ENCODE measurements around the gene DONSON. TPM values are rescaled to one million over a fixed set of nuclear protein-coding genes. Genes with fewer than 3 reads are reported as not detected.
"Not testable (repeated sequence)": the region's sequence is repeated elsewhere in the genome, so short reads cannot be mapped to it uniquely, and the experiment has no call there.

DONSON gene
- total RNA-seq, 2 experiments from 2014 or later = 39.6 to 41.5 TPM

DNA sequence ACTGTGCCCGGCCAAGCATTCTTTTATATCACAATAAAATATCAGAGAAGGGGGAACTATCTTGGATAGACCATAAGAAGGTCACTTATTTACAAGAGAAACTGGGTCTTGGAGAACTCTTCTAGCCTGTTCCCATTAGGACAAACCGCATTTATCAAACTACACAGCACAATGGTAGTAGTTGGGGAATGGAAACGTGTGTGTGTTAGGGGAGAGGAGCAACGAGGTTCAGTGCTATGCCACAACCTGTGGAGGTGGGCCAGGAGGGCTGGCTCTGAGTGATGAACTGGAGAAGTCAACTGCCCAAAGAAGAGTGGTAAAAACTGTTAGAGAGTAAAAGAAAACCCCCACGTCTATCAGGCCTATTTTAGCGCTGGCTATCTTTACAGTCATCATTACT, 1.6 kb downstream of the DONSON start:
- POLR2A ChIA-PET = no interaction called here
- Mint-ChIP-seq H3K4me1 (peaks cover 27% of the 10 kb centered on the region), H3K27me3 (no peaks in the 10 kb centered on the region), H3K36me3 (ENCODE audit: low read depth) (peaks cover 26% of the 10 kb centered on the region), H3K4me3 (peak overlapping the region; percentile 67), H3K9me3 (no peaks in the 10 kb centered on the region), H3K27ac (no peak overlapping the region)
- no peak for DNase-seq
- CTCF ChIA-PET = no interaction called here

DNA sequence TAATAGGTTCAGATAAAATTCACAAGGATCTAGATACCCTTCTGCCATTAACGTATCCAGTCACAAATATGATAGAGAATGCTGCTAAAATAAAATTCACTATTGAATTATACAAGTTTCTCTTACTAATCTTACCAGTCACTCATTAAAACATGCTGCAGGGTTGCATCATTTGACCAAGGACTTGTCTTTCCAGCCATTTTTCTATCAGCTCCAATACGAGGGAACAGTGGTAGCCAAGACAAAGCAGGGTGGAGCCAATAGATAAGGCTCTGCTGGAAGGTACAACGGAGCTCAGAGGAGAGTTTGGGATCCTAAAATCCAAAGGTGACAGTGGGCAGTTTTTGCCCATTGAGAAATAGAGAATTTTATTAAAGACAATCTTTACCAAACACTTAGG, 4.0 kb downstream of the DONSON start:
- ChIA-PET POLR2A (interaction anchor here (0.7 kb wide), 1 partner anchor 10 kb away, joined by 5 read pairs; no protein-coding TSS in a partner anchor), CTCF (interaction anchor here (1.5 kb wide), 1 partner anchor 33 kb away, joined by 3 read pairs; no protein-coding TSS in a partner anchor)
- Mint-ChIP-seq H3K27ac (no peak overlapping the region), H3K36me3 (ENCODE audit: low read depth) (peaks cover 33% of the 10 kb centered on the region), H3K27me3 (no peaks in the 10 kb centered on the region), H3K9me3 (no peaks in the 10 kb centered on the region), H3K4me3 (no peak overlapping the region), H3K4me1 (peaks cover 26% of the 10 kb centered on the region)
- DNase-seq = no peak

DNA sequence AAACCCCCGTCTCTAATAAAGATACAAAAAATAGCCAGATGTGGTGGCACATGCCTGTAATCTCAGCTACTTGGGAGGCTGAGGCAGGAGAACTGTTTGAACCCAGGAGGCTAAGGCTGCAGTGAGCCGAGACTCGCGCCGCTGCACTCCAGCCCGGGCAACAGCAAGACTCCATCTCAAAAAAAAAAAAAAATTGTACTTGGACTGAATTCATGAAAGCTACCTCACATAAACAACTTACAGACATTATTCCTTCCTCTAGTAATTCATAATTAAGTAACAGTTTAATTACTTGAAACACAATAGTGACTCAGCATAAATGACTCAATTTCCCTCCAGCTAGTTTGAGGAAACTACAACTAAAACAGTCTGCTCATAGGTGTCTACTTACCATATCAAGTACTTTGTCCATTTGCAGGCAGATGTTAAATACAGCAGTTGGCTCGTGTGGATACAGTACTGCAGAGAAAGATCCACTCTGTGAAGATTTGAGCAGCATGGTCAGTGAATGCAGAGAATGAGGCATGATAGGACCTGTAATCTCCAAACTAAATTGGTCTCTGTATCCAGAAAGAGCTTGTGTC, 9.4 kb downstream of the DONSON start:
- no peaks in the 10 kb centered on the region for H3K9me3 Mint-ChIP-seq
- POLR2A ChIA-PET = no interaction called here
- no peak overlapping the region for H3K4me3 Mint-ChIP-seq
- H3K27me3 Mint-ChIP-seq = no peaks in the 10 kb centered on the region
- DNase-seq = no peak
- H3K36me3 Mint-ChIP-seq (ENCODE audit: low read depth) = peaks cover 48% of the 10 kb centered on the region
- peak overlapping the region; percentile 2 for H3K27ac Mint-ChIP-seq
- CTCF ChIA-PET = interaction anchor here (1.0 to 1.1 kb wide), 2 partner anchors 27 to 41 kb away, joined by 3 read pairs; no protein-coding TSS in a partner anchor
- H3K4me1 Mint-ChIP-seq = peaks cover 13% of the 10 kb centered on the region

- no peak for DNase-seq
- POLR2A ChIA-PET = no interaction called here
- H3K36me3 Mint-ChIP-seq (ENCODE audit: low read depth) = peaks cover 54% of the 10 kb centered on the region
- no peak overlapping the region for H3K27ac Mint-ChIP-seq
- H3K27me3 Mint-ChIP-seq = no peaks in the 10 kb centered on the region
- H3K4me1 Mint-ChIP-seq = peaks cover 13% of the 10 kb centered on the region
- CTCF ChIA-PET = no interaction called here
- no peaks in the 10 kb centered on the region for H3K9me3 Mint-ChIP-seq
- no peak overlapping the region for H3K4me3 Mint-ChIP-seq
Observed at GRCh38 chr21:33578214-33578613, 10.3 kb downstream of the DONSON start.

DNA sequence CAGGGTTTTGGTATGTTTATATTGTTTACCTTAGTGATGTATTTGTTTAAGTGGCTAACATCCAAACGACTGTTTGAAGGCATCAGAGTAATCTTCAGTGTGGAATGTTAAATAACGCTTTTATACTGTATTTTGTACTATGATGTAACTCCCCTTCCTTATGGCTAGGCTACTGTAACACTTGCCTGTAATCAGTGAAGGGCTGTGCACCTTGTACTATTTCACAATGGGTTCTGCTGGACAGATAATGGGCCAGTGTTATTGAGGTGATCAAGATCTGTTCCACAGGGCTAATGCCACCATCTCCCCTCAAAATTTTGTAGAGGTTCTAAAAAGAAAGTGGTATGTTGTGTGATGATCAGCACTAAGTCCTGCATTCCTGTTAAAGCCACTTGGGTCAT, 11.7 kb downstream of the DONSON start:
- POLR2A ChIA-PET, DNase-seq, CTCF ChIA-PET, H3K27ac Mint-ChIP-seq, H3K4me3 Mint-ChIP-seq, H3K9me3 Mint-ChIP-seq, H3K27me3 Mint-ChIP-seq: not testable (repeated sequence)
- peaks cover 55% of the 10 kb centered on the region for H3K36me3 Mint-ChIP-seq (ENCODE audit: low read depth)
- H3K4me1 Mint-ChIP-seq = peaks cover 13% of the 10 kb centered on the region

DNA sequence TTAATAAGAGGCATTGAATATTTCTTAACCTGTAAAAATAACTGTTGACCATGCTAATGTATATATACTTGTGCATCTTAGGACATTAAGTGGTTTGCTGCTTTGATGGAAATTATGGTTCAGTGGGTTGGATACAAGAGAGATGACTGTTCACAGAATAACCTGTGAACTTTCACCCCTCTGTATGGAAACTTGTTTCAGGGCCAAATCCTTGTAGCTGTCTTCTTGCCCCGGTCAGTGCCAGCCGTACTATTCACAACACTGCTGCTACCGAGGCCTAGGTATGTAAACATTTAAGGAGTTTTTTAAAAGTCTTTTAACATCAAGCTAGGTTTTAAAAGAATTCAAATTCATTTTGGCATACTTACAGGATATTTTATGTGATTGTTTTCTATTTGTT, 16.1 kb downstream of the DONSON start:
- ChIA-PET CTCF (interaction anchor here (0.8 kb wide), 1 partner anchor 28 kb away, joined by 3 read pairs; no protein-coding TSS in a partner anchor), POLR2A (no interaction called here)
- Mint-ChIP-seq H3K36me3 (ENCODE audit: low read depth) (peaks cover 63% of the 10 kb centered on the region), H3K27me3 (no peaks in the 10 kb centered on the region), H3K9me3 (no peaks in the 10 kb centered on the region), H3K4me1 (peaks cover 16% of the 10 kb centered on the region), H3K27ac (no peak overlapping the region), H3K4me3 (no peak overlapping the region)
- no peak for DNase-seq

GRCh38 chr21:33569991-33570390, 18.5 kb downstream of the DONSON start:
- no peak for DNase-seq
- H3K4me1 Mint-ChIP-seq = peaks cover 18% of the 10 kb centered on the region
- H3K9me3 Mint-ChIP-seq = no peaks in the 10 kb centered on the region
- CTCF ChIA-PET = interaction anchor here (1.4 kb wide), 1 partner anchor 12 kb away, joined by 3 read pairs; no protein-coding TSS in a partner anchor
- no peak overlapping the region for H3K27ac Mint-ChIP-seq
- peaks cover 60% of the 10 kb centered on the region for H3K36me3 Mint-ChIP-seq (ENCODE audit: low read depth)
- POLR2A ChIA-PET = no interaction called here
- no peaks in the 10 kb centered on the region for H3K27me3 Mint-ChIP-seq
- no peak overlapping the region for H3K4me3 Mint-ChIP-seq

DNA sequence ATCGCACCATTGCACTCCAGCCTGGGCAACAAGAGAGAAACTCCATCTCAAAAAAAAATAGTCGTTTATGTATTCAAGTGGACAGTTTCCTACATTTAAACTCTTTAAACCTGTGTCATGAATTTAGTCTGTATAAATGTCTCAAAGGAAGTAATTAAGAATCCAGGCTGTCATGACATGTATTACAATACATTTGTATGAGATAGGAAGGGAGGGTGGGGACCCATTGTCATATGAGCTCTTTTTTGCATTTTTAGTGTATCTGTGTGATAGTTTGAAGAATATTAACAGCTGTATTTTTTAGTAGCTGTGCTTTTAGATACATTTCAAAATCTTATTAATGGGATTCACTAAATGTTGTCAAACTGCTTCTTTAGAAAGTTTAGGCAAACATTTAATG, 20.0 kb downstream of the DONSON start:
- peak overlapping the region; percentile 31 for H3K27ac Mint-ChIP-seq

GRCh38 chr21:33567914-33568313, 20.6 kb downstream of the DONSON start:
- no peak for DNase-seq
- POLR2A ChIA-PET = interaction anchor here (0.6 kb wide), 1 partner anchor 1157 kb away, joined by 3 read pairs; no protein-coding TSS in a partner anchor
- Mint-ChIP-seq H3K4me3 (no peak overlapping the region), H3K9me3 (no peaks in the 10 kb centered on the region), H3K4me1 (peaks cover 21% of the 10 kb centered on the region), H3K27ac (no peak overlapping the region), H3K27me3 (no peaks in the 10 kb centered on the region), H3K36me3 (ENCODE audit: low read depth) (peaks cover 50% of the 10 kb centered on the region)
- CTCF ChIA-PET = interaction anchor here (1.5 kb wide), 1 partner anchor 328 kb away, joined by 3 read pairs; no protein-coding TSS in a partner anchor

More for the DNA sequence above, 20.0 kb downstream of the DONSON start:
- Mint-ChIP-seq H3K36me3 (ENCODE audit: low read depth) (peaks cover 53% of the 10 kb centered on the region), H3K9me3 (no peaks in the 10 kb centered on the region), H3K4me3 (no peak overlapping the region), H3K4me1 (peaks cover 18% of the 10 kb centered on the region), H3K27me3 (no peaks in the 10 kb centered on the region)
- ChIA-PET CTCF (interaction anchor here (1.5 kb wide), 1 partner anchor 329 kb away, joined by 3 read pairs; no protein-coding TSS in a partner anchor), POLR2A (interaction anchor here (0.6 kb wide), 2 partner anchors 21 to 1158 kb away, joined by 3 read pairs; no protein-coding TSS in a partner anchor)
- no peak for DNase-seq

GRCh38 chr21:33566514-33566913, 22.0 kb downstream of the DONSON start:
- Mint-ChIP-seq H3K27ac (no peak overlapping the region), H3K9me3 (no peaks in the 10 kb centered on the region), H3K27me3 (no peaks in the 10 kb centered on the region), H3K4me3 (no peak overlapping the region), H3K36me3 (ENCODE audit: low read depth) (peaks cover 45% of the 10 kb centered on the region), H3K4me1 (peaks cover 23% of the 10 kb centered on the region)
- CTCF ChIA-PET = interaction anchor here (0.8 kb wide), 1 partner anchor 9 kb away, joined by 3 read pairs; no protein-coding TSS in a partner anchor
- POLR2A ChIA-PET = interaction anchor here (0.5 kb wide), 1 partner anchor 10 kb away, joined by 3 read pairs; no protein-coding TSS in a partner anchor
- no peak for DNase-seq

DNA sequence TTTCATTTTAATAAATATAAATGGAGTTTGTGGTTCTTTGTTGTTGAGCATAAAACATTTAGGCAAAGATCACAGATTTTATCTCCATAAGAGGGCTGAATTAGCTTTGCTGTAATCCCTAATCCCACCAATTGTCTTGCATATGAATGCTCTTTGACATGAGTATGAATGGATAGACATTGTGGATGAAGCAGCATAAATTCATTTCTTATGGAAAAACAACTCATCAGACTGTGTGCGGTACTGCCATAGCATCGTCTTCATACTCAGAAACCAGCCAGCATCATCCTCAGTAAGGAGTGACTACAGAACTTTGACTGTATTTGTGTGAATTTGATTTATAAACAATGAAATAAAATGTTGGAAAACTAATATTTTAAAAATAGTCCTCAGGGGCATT, 26.1 kb downstream of the DONSON start:
- Mint-ChIP-seq H3K4me3 (no peak overlapping the region), H3K4me1 (peaks cover 27% of the 10 kb centered on the region), H3K27me3 (no peaks in the 10 kb centered on the region), H3K36me3 (ENCODE audit: low read depth) (peaks cover 55% of the 10 kb centered on the region), H3K27ac (no peak overlapping the region), H3K9me3 (no peaks in the 10 kb centered on the region)
- CTCF ChIA-PET = interaction anchor here (0.7 to 0.8 kb wide), 2 partner anchors 11 to 511 kb away, joined by 3 read pairs; no protein-coding TSS in a partner anchor
- no peak for DNase-seq
- POLR2A ChIA-PET = no interaction called here

GRCh38 chr21:33561373-33561772, 27.1 kb downstream of the DONSON start:
- Mint-ChIP-seq H3K9me3 (no peaks in the 10 kb centered on the region), H3K27ac (peak overlapping the region; percentile 9), H3K4me1 (peaks cover 29% of the 10 kb centered on the region), H3K36me3 (ENCODE audit: low read depth) (peaks cover 60% of the 10 kb centered on the region), H3K4me3 (no peak overlapping the region), H3K27me3 (no peaks in the 10 kb centered on the region)
- ChIA-PET POLR2A (no interaction called here), CTCF (no interaction called here)
- DNase-seq = no peak

GRCh38 chr21:33560965-33561364, 27.5 kb downstream of the DONSON start:
- Mint-ChIP-seq H3K9me3 (peaks cover 2% of the 10 kb centered on the region), H3K4me1 (peaks cover 31% of the 10 kb centered on the region), H3K36me3 (ENCODE audit: low read depth) (peaks cover 63% of the 10 kb centered on the region), H3K27ac (no peak overlapping the region), H3K4me3 (no peak overlapping the region), H3K27me3 (no peaks in the 10 kb centered on the region)
- no peak for DNase-seq
- ChIA-PET POLR2A (interaction anchor here (0.6 kb wide), 1 partner anchor 20 kb away, joined by 5 read pairs; no protein-coding TSS in a partner anchor), CTCF (no interaction called here)

Measured in activated CD4-positive, alpha-beta T cell treated with anti-CD3 and anti-CD28 coated beads, Interleukin-2, amount 10 ng/mL, durations not matched to agents 7 days and 5 days (primary cell).